ENCODE data around the gene GALNT14.

DNA sequence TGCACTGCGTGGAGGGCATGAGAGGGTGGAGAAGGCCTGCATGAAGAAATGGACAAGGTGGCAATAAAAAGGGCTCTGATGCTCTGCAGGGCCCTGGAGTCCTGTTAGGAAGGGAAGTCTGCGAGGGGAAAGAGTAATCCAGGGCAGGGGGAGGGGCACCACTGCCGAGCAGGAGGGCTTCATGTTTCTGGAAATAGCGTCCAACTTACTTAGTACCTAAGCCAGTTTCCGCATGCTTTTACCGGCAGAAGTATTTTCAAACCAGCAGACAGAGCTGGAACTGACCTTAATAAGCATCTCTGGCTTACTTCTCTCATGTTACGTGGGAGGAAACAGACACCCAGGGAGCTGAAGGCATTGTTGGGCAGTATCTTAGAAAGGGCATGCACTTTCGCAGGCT is 156.7 kb downstream of the GALNT14 start:
- TF ChIP-seq, protein P1, sequence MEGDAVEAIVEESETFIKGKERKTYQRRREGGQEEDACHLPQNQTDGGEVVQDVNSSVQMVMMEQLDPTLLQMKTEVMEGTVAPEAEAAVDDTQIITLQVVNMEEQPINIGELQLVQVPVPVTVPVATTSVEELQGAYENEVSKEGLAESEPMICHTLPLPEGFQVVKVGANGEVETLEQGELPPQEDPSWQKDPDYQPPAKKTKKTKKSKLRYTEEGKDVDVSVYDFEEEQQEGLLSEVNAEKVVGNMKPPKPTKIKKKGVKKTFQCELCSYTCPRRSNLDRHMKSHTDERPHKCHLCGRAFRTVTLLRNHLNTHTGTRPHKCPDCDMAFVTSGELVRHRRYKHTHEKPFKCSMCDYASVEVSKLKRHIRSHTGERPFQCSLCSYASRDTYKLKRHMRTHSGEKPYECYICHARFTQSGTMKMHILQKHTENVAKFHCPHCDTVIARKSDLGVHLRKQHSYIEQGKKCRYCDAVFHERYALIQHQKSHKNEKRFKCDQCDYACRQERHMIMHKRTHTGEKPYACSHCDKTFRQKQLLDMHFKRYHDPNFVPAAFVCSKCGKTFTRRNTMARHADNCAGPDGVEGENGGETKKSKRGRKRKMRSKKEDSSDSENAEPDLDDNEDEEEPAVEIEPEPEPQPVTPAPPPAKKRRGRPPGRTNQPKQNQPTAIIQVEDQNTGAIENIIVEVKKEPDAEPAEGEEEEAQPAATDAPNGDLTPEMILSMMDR (IDR thresholded peaks at IDR 0.05) = no peak
- TF ChIP-seq EZH2 (IDR thresholded peaks at IDR 0.05; ENCODE audit: borderline replicate concordance, insufficient read depth, low read depth, low read length, poor library complexity, severe bottlenecking) = no peak

Measured in B cell (primary cell).